Liver (tissue), 9 donors: ENCODE data around the gene CD164L2. TPM values are rescaled to one million over a fixed set of nuclear protein-coding genes. Genes with fewer than 3 reads are reported as not detected.
A peak's percentile ranks its signal among the peaks of the same experiment; 100 is the strongest.

ENCODE experiments used
- DNase-seq: peaks from one replicate; pipeline ENCODE4 v3.0.0-alpha.2; 2017; ENCODE audit warnings: low spot score
- H3K27ac ChIP-seq, 2 donors: one replicate each; pipeline ENCODE4 v1.7.0; 2013; ENCODE audit warnings: inconsistent platforms in 2 of 2, low read length in 2 of 2, control low read depth in 1 of 2, low read depth in 1 of 2, mild to moderate bottlenecking in 1 of 2
- H3K27me3 ChIP-seq, 4 donors: one replicate each; pipeline versions ENCODE4 v1.6.1 to v1.7.0; 2013; ENCODE audit warnings: low read length in 3 of 4, inconsistent platforms in 1 of 4, mild to moderate bottlenecking in 1 of 4, moderate library complexity in 1 of 4; ENCODE audit not compliant: control insufficient read depth in 4 of 4, insufficient read depth in 4 of 4
- H3K36me3 ChIP-seq, 4 donors: one replicate each; pipeline versions ENCODE4 v1.6.1 to v1.7.0; 2013; ENCODE audit warnings: low read length in 3 of 4, mild to moderate bottlenecking in 3 of 4, low read depth in 1 of 4, moderate library complexity in 1 of 4; ENCODE audit not compliant: control insufficient read depth in 4 of 4, insufficient read depth in 3 of 4
- H3K4me1 ChIP-seq, 4 donors: one replicate each; pipeline versions ENCODE4 v1.6.1 to v1.7.0; 2013; ENCODE audit warnings: low read length in 3 of 4, mild to moderate bottlenecking in 3 of 4, moderate library complexity in 1 of 4; ENCODE audit not compliant: control insufficient read depth in 4 of 4, insufficient read depth in 4 of 4
- H3K4me3 ChIP-seq, 3 donors: one replicate each; pipeline versions ENCODE4 v1.6.1 to v1.7.0; 2013; ENCODE audit warnings: low read length in 3 of 3, control low read depth in 1 of 3, low read depth in 1 of 3, mild to moderate bottlenecking in 1 of 3
- H3K9ac ChIP-seq, 2 donors: one replicate each; pipeline ENCODE4 v1.7.0; 2013; ENCODE audit warnings: low read length in 2 of 2, mild to moderate bottlenecking in 2 of 2, moderate library complexity in 2 of 2, control low read depth in 1 of 2, low read depth in 1 of 2
- H3K9me3 ChIP-seq, 4 donors: one replicate each; pipeline versions ENCODE4 v1.6.1 to v1.7.0; 2013; ENCODE audit warnings: low read length in 3 of 4; ENCODE audit not compliant: control insufficient read depth in 4 of 4
- ATF3 ChIP-seq: IDR thresholded peaks from 2 replicates; pipeline ENCODE4 v1.6.1; 2016; ENCODE audit warnings: antibody characterized with exemption
- CTCF ChIP-seq: fragments of 150-350 bp; IDR thresholded peaks from 2 replicates; pipeline ENCODE4 v1.5.1; 2017; ENCODE audit warnings: improper control_type of control experiment, low read depth, low read length; ENCODE audit not compliant: missing input control
- EGR1 ChIP-seq, 2 donors: IDR thresholded peaks; 2 replicates each; pipeline ENCODE4 v1.6.1; 2016 to 2018; ENCODE audit warnings: antibody characterized with exemption in 2 of 2, low read depth in 2 of 2
- FOXA1 ChIP-seq: IDR thresholded peaks from 2 replicates; pipeline ENCODE4 v1.6.1; 2016; ENCODE audit warnings: antibody characterized with exemption
- FOXA2 ChIP-seq: IDR thresholded peaks from 2 replicates; pipeline ENCODE4 v1.6.1; 2016; ENCODE audit warnings: antibody characterized with exemption
- GABPA ChIP-seq, 2 donors: IDR thresholded peaks in 1 of 2; conservative IDR thresholded peaks in 1 of 2; 2 replicates each; pipeline ENCODE4 v1.6.1; 2016; ENCODE audit warnings: antibody characterized with exemption in 2 of 2, mild to moderate bottlenecking in 1 of 2, moderate library complexity in 1 of 2
- HNF4A ChIP-seq, 2 donors: conservative IDR thresholded peaks; 2 replicates each; pipeline ENCODE4 v1.6.1; 2016; ENCODE audit warnings: antibody characterized with exemption in 2 of 2, mild to moderate bottlenecking in 2 of 2
- HNF4G ChIP-seq: IDR thresholded peaks from 2 replicates; pipeline ENCODE4 v1.6.1; 2016; ENCODE audit warnings: antibody characterized with exemption
- MAX ChIP-seq: IDR thresholded peaks from 2 replicates; pipeline ENCODE4 v1.6.1; 2016; ENCODE audit warnings: antibody characterized with exemption
- NR2F2 ChIP-seq: IDR thresholded peaks from 2 replicates; pipeline ENCODE4 v1.6.1; 2016; ENCODE audit warnings: antibody characterized with exemption
- RAD21 ChIP-seq, 2 donors: IDR thresholded peaks; 2 replicates each; pipeline ENCODE4 v1.6.1; 2016; ENCODE audit warnings: antibody characterized with exemption in 2 of 2, mild to moderate bottlenecking in 2 of 2
- REST ChIP-seq: IDR thresholded peaks from 2 replicates; pipeline ENCODE4 v1.6.1; 2016; ENCODE audit warnings: antibody characterized with exemption, mild to moderate bottlenecking
- RXRA ChIP-seq, 2 donors: IDR thresholded peaks; 2 replicates each; pipeline ENCODE4 v1.6.1; 2017 to 2018; ENCODE audit warnings: antibody characterized with exemption in 2 of 2, mild to moderate bottlenecking in 1 of 2
- SP1 ChIP-seq: IDR thresholded peaks from 2 replicates; pipeline ENCODE4 v1.6.1; 2018; ENCODE audit warnings: antibody characterized with exemption, mild to moderate bottlenecking
- TAF1 ChIP-seq: conservative IDR thresholded peaks from 2 replicates; pipeline ENCODE4 v1.6.1; 2016; ENCODE audit warnings: antibody characterized with exemption, mild to moderate bottlenecking
- YY1 ChIP-seq: IDR thresholded peaks from 2 replicates; pipeline ENCODE4 v1.6.1; 2016; ENCODE audit warnings: antibody characterized with exemption, mild to moderate bottlenecking
- ZBTB33 ChIP-seq: IDR thresholded peaks from 2 replicates; pipeline ENCODE4 v1.6.1; 2016; ENCODE audit warnings: antibody characterized with exemption
- WGBS: extraction: QIAGEN DNeasy Blood & Tissue Kit; methylation state at CpG from one replicate; pipeline ENCODE4 v1.1.7; 2013; 5-methylcytosine and 5-hydroxymethylcytosine counted together
- polyA plus RNA-seq, 2 donors: library from polyadenylated mRNA; stranded (reverse) in 1 of 2; unstranded in 1 of 2; fragments of 200-250 nt in 1 of 2; fragments of >200 nt in 1 of 2; fragmentation: Nextera tagmentation in 1 of 2; extraction: Ambion mirVana in 1 of 2; gene quantifications; one replicate each; pipeline versions ENCODE4 v1.2.1 to v1.2.3, GENCODE V29; 2013 to 2015
- total RNA-seq, 2 donors: library from RNA; depleted of rRNA; stranded (reverse); fragments of >200 nt; gene quantifications; one replicate each; pipeline ENCODE4 v1.2.3, GENCODE V29; 2014
- donor health status: healthy.
- donor health status: healthy.
- donor health status: healthy.
- donor health status: healthy.
- donor health status: healthy.

Gene CD164L2
- total and polyA plus RNA-seq, 4 donors = not detected

- H3K9ac ChIP-seq = no peak overlapping the region
- no peak overlapping the region for H3K4me3 ChIP-seq
- peaks cover 0 to 22% (median 14%) of the 10 kb centered on the region in 4 donors for H3K4me1 ChIP-seq
- TF ChIP-seq RAD21 (IDR thresholded peaks at IDR 0.05) (no peak), EGR1 (IDR thresholded peaks at IDR 0.05; ENCODE audit: low read depth in 2 of 2) (no peak), SP1 (no peak)
- no peaks in the 10 kb centered on the region for H3K9me3 ChIP-seq
- DNase-seq = no peak
- 87% methylated on average over 21 of the region's 21 CpGs for WGBS
- H3K36me3 ChIP-seq = no peaks in the 10 kb centered on the region
- no peaks in the 10 kb centered on the region for H3K27me3 ChIP-seq
- no peak overlapping the region for H3K27ac ChIP-seq
Observed at GRCh38 chr1:27361044-27361402, 22.1 kb downstream of the CD164L2 start.

GRCh38 chr1:27360159-27361043, 22.7 kb downstream of the CD164L2 start:
- peak overlapping the region in 1 of 3 donors; percentile 11 for H3K4me3 ChIP-seq
- TF ChIP-seq EGR1 (IDR thresholded peaks at IDR 0.05; ENCODE audit: low read depth in 2 of 2) = no peak
- TF ChIP-seq HNF4A (conservative IDR thresholded peaks at IDR 0.05) = no peak
- no peak for TF ChIP-seq MAX
- no peak for TF ChIP-seq YY1
- no peak for TF ChIP-seq REST
- TF ChIP-seq CTCF = no peak
- no peak for TF ChIP-seq HNF4G
- TF ChIP-seq FOXA2 = no peak
- TF ChIP-seq NR2F2 = no peak
- no peak for TF ChIP-seq TAF1
- TF ChIP-seq RAD21 (IDR thresholded peaks at IDR 0.05) = no peak
- no peak for TF ChIP-seq ATF3
- no peak for TF ChIP-seq GABPA (IDR thresholded peaks at IDR 0.05 in 1 of 2, conservative IDR thresholded peaks at IDR 0.05 in 1 of 2)
- no peak for TF ChIP-seq ZBTB33
- TF ChIP-seq FOXA1 = no peak
- TF ChIP-seq SP1 = no peak
- no peak for TF ChIP-seq RXRA (IDR thresholded peaks at IDR 0.05)

More at GRCh38 chr1:27360159-27361043, 22.7 kb downstream of the CD164L2 start:
- no peak for DNase-seq
- Histone ChIP-seq H3K9me3 (no peaks in the 10 kb centered on the region), H3K27me3 (no peaks in the 10 kb centered on the region), H3K27ac (no peak overlapping the region), H3K4me1 (peaks cover 0 to 18% (median 11%) of the 10 kb centered on the region in 4 donors), H3K36me3 (no peaks in the 10 kb centered on the region), H3K9ac (no peak overlapping the region)
- WGBS = 38% methylated on average over 71 of the region's 71 CpGs
